HG02763 (cell line): ENCODE measurements around the gene LRRC61.
"Not testable (repeated sequence)": the region's sequence is repeated elsewhere in the genome, so short reads cannot be mapped to it uniquely, and the experiment has no call there.

Source experiments
- ATAC-seq: cut with Tn5 transposase; IDR thresholded peaks from one replicate; pipeline ENCODE4 v1.9.1; 2021; ENCODE audit warnings: mild to moderate bottlenecking, moderate library complexity; ENCODE audit not compliant: unreplicated experiment

Gene LRRC61

DNA sequence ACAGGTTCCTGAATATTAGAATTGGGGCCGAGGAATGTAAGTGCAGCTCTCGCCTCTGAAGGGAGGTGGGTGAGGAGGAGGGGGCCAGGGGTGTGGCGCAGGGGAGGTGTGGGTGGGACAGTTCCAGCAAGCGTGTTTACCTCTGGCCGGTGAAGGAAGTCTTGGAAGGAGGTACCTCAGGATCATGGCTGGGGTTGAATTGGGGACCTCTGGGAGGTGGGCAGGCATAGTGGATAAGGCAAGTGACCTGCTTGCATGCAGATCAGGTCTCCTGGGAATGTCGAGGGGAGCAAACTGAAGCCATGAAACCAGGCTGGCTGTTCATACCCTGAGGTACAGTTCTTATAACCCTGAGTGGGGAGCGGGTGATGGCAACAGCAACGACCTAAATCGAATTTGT, 57.9 kb downstream of the LRRC61 start:
- no peak for ATAC-seq

DNA sequence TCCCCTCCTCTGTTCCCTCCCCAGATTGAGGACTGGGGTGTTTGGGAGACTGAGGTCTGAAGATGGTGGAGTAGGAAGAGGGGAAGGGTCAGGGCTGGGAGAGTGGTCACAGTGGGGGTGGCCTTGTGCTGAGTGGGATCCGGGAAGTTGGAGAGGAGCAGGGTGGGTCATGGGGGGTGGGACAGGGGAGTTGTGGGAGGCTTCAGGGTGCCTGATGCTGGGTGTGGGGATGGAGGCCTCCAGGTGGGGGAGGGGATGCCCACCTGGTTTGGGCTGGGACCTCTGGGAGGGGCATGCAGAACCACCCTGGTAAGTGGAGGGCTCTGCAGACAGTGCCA, 58.6 kb downstream of the LRRC61 start:
- ATAC-seq = no peak

DNA sequence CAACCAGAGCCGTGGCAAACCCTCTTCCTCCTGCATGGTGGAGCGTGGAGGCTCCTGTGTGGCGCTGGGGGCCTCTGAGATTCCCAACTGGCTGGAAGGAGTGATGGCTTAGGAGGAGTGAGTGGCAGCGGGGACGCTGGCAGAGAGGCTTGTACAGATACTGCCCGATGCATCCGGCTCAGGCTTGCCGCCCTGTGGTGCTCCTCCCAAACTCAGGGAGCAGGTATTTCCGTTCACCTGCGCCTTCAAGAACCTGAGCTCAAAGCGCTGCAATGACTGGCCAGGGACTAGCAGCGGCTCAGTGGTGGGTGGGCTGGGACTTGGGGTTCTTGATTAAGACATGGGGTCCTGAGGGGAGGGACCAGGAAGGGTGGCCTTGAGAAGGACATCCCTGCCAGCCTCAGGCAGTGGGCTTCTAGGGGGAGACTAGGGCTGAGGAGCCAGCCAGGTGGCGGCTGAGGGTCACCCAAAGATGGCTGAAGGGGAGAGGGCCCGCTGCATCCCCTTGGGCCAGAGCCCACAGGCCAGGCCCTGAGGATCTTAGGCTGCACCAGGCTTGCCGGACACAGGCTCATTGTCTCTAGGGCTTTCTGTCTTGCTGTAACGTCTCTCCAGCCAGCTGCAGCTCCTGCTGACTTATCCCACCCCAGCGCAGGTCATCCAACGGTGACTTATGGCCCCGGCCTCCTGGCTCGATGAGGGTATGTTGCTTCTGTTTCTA, 59.1 kb downstream of the LRRC61 start:
- no peak for ATAC-seq

DNA sequence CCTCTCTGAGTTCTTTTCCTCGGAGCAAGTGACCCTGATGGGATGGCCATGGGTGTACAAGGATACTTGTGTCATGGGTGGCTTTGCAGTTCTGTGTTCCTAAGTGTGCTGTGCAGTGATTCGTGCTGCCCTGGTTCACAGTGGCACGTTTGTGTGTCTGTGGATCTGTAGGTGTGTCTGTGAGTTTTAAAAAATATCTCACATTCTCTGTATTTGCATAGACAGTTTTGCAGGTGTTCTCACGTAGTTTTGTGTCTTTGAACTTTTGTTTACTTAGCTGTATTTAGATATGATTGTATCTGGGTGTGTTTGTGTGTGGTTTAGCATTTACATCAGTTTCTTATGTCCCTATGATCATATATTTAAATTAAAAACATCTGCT, 59.7 kb downstream of the LRRC61 start:
- no peak for ATAC-seq

DNA sequence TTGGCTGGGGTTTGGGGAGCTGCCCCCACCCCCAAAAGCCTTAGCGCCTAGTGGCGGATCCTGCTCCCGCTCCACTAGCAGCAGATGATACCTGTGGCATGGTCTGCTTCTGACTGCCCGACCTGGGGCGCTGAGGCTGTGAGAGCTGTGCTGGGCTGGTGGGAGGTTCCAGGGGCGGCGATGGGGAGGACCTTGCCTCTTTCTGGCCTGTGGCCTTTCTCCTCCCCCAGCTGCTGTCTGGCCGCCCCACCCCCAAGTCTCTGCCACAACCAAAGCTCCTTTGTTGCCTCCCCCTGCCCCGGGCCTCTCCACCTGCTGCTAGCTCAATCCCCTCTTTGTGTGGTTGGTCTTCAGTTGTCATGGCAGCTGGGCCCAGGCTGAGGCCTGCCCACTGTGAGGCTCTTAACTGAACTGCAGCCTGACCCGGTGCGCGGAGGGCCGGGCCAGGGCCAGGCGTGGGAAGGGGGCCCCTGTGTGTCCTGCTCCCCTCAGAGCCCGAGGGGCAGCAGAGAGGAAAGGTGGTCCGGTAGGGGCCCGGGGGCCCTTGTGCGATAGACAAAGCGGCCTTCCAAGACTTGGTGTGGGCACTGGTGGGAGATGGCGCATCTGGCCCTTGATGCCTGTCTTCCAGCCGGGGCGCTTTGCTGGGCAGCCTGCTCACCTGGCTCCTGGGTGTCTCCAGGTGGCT, 60.7 kb downstream of the LRRC61 start:
- no peak for ATAC-seq

DNA sequence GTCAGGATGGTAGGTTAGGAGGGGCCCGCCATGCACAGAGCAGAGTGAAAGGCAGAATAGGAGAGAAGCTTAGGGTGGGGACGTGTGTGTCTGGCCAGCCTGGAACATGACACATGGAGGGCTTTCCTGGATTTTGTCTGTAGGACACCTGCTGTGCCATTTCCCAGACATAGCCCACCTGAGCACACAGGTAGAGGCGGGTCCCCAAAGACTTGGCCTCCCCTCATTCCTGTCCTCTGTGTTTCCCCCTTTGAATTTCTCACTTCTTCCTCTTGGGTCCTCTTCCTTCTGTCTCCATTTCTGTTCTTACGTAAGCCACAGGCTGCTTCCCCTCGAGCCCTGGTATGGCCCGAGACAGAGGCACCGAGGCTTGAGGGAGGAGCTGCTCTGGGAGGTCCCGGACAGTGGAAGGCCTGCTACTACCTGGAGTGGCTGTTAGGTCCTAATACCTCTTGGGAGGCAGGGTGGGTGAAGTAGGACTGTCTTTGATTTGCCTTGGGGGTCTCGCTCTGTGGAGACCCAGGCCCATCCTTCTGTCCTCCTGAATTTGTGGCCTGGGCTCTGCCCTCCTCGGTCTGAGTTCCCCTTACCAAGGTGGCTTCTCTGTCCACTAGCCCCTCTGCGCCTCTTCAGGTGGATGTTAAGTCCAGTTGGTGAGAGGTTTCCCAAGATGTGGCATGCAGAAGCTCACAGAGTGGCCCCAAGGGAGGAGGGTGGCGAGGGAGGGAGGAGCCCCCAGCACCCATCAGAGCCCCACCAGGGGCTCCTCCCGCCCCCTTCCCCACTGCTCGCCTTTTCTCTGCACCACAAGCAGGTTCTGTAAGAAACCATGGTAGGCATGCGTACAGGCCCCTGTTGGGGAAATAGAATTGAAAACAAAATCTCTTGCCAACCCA, 61.5 kb downstream of the LRRC61 start:
- ATAC-seq = no peak

DNA sequence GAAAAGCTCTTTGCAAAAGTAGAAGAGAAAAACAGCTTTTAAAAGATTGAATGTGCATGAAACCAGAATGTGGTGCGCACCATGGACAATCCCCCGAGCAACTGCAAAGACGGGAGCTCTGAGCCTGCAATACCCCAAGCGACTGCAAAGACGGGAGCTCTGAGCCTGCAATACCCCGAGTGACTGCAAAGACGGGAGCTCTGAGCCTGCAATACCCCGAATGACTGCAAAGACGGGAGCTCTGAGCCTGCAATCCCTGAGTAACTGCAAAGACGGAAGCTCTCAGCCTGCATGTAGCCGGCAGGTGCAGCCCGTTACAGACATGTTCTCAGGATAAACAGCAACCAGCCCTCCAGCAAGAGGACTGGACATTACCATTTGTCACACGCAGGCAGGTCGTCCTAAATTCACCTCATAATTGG, 62.2 kb downstream of the LRRC61 start:
- ATAC-seq = no peak

DNA sequence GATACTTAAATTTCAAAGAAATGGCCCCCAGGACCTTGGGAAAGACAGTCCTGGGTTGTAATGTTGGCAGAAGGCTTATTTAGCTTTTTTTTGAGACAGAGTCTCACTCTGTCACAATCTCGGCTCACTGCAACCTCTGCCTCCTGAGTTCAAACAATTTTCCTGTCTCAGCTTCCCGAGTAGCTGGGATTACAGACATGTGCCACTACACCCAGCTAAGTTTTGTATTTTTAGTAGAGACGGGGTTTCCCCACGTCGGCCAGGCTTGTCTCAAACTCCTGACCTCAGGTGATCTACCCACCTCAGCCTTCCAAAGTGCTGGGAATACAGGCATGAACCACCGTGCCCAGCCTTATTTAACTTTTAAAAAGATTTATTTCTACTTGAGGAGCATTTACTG, 62.7 kb downstream of the LRRC61 start:
- ATAC-seq = not testable (repeated sequence)
